HEK293 (cell line): ENCODE measurements around the gene HHAT.

Experiments used
- CTCF ChIA-PET: fragments of 350-600 bp; formaldehyde crosslinking; extraction: SDS; loops from one replicate; lab custom pipeline; 2021; ENCODE audit warnings: antibody characterized with exemption; lab: Yijun Ruan, JAX
- POLR2A ChIA-PET: fragments of 300-600 bp; formaldehyde crosslinking; extraction: SDS; loops from one replicate; lab custom pipeline; 2020; ENCODE audit warnings: antibody characterized with exemption, inconsistent platforms; lab: Yijun Ruan, JAX
- H3K27ac ChIP-seq: fragments of 200-500 bp; sonication (Bioruptor generic); 2 replicates; pipeline ENCODE4 v1.5.1; 2014; ENCODE audit warnings: low read depth, low read length, control low read depth, inconsistent platforms; ENCODE audit errors: extremely low read depth
- H3K36me3 ChIP-seq, 2 experiments: fragments of 200-500 bp in 1 of 2; sonication (Bioruptor generic) in 1 of 2; 1 replicate in 1 of 2; 2 replicates in 1 of 2; pipeline ENCODE4 v1.5.1; 2014 to 2017; ENCODE audit warnings: inconsistent platforms in 2 of 2, low read length in 2 of 2; ENCODE audit not compliant: control insufficient read depth in 2 of 2, insufficient read depth in 1 of 2
- H3K4me1 ChIP-seq: fragments of 200-500 bp; sonication (Bioruptor generic); 2 replicates; pipeline ENCODE4 v1.5.1; 2014; ENCODE audit warnings: mild to moderate bottlenecking, low read length, inconsistent platforms; ENCODE audit not compliant: control insufficient read depth, insufficient read depth
- H3K4me3 ChIP-seq: 2 replicates; pipeline ENCODE4 v1.5.1; 2011; ENCODE audit warnings: low read depth, mild to moderate bottlenecking, control low read depth, low read length, moderate library complexity
- H3K9me3 ChIP-seq: fragments of 200-500 bp; sonication (Bioruptor generic); 2 replicates; pipeline ENCODE4 v1.5.1; 2014; ENCODE audit warnings: low read depth, low read length, inconsistent platforms; ENCODE audit not compliant: control insufficient read depth, insufficient read depth
- IKZF3 ChIP-seq: fragments of 450-650 bp; IDR thresholded peaks from 2 replicates; pipeline ENCODE4 v1.5.0; 2018; ENCODE audit warnings: missing biosample characterization, mild to moderate bottlenecking, missing genetic modification characterization, moderate library complexity
- KLF1 ChIP-seq: fragments of 450-650 bp; formaldehyde crosslinking; IDR thresholded peaks from 2 replicates; pipeline ENCODE4 v1.5.1; 2016; ENCODE audit warnings: missing biosample characterization, missing genetic modification characterization
- ZFP69B ChIP-seq: fragments of 450-650 bp; formaldehyde crosslinking; IDR thresholded peaks from 2 replicates; pipeline ENCODE4 v1.5.1; 2016; ENCODE audit warnings: missing biosample characterization, missing genetic modification characterization
- ZNF148 ChIP-seq: fragments of 450-650 bp; formaldehyde crosslinking; IDR thresholded peaks from 2 replicates; pipeline ENCODE4 v1.5.0; 2017; ENCODE audit warnings: missing biosample characterization, missing genetic modification characterization, borderline replicate concordance
- ZNF2 ChIP-seq: fragments of 450-650 bp; formaldehyde crosslinking; IDR thresholded peaks from 2 replicates; pipeline ENCODE4 v1.5.1; 2016; ENCODE audit warnings: missing biosample characterization, missing genetic modification characterization
- ZNF266 ChIP-seq: fragments of 450-650 bp; formaldehyde crosslinking; IDR thresholded peaks from 2 replicates; pipeline ENCODE4 v1.5.1; 2016; ENCODE audit warnings: missing biosample characterization, missing genetic modification characterization, low read depth
- ZNF335 ChIP-seq: fragments of 450-650 bp; formaldehyde crosslinking; conservative IDR thresholded peaks from 2 replicates; pipeline ENCODE4 v1.5.1; 2016; ENCODE audit warnings: missing biosample characterization, missing genetic modification characterization
- ZNF362 ChIP-seq: fragments of 450-650 bp; formaldehyde crosslinking; IDR thresholded peaks from 2 replicates; pipeline ENCODE4 v1.5.1; 2016; ENCODE audit warnings: missing biosample characterization, missing genetic modification characterization
- ZNF513 ChIP-seq: fragments of 450-650 bp; IDR thresholded peaks from 2 replicates; pipeline ENCODE4 v1.5.1; 2018; ENCODE audit warnings: missing biosample characterization, missing genetic modification characterization
- ZNF521 ChIP-seq: fragments of 450-650 bp; formaldehyde crosslinking; IDR thresholded peaks from 2 replicates; pipeline ENCODE4 v1.5.1; 2017; ENCODE audit warnings: missing biosample characterization, mild to moderate bottlenecking, missing genetic modification characterization
- ZNF623 ChIP-seq: fragments of 450-650 bp; formaldehyde crosslinking; IDR thresholded peaks from 2 replicates; pipeline ENCODE4 v1.5.1; 2016; ENCODE audit warnings: missing biosample characterization, missing genetic modification characterization
- ZNF626 ChIP-seq: fragments of 450-650 bp; sonication (Bioruptor Pico); formaldehyde crosslinking; IDR thresholded peaks from 2 replicates; pipeline ENCODE4 v1.5.1; 2018; ENCODE audit warnings: missing biosample characterization, missing genetic modification characterization, inconsistent platforms
- ZNF660 ChIP-seq: fragments of 450-650 bp; IDR thresholded peaks from 2 replicates; pipeline ENCODE4 v1.5.1; 2018; ENCODE audit warnings: missing biosample characterization, mild to moderate bottlenecking, missing genetic modification characterization
- ZNF677 ChIP-seq: fragments of 450-650 bp; IDR thresholded peaks from 2 replicates; pipeline ENCODE4 v1.5.0; 2018; ENCODE audit warnings: missing biosample characterization, mild to moderate bottlenecking, missing genetic modification characterization, moderate library complexity
- ZNF76 ChIP-seq: fragments of 450-650 bp; formaldehyde crosslinking; IDR thresholded peaks from 2 replicates; pipeline ENCODE4; 2016; ENCODE audit warnings: low read depth, missing biosample characterization, missing genetic modification characterization, borderline replicate concordance
- ZNF768 ChIP-seq: fragments of 450-650 bp; formaldehyde crosslinking; IDR thresholded peaks from 2 replicates; pipeline ENCODE4 v1.5.1; 2018; ENCODE audit warnings: missing biosample characterization, mild to moderate bottlenecking, missing genetic modification characterization
- ZNF837 ChIP-seq: fragments of 450-650 bp; formaldehyde crosslinking; IDR thresholded peaks from 2 replicates; pipeline ENCODE4 v1.5.1; 2016; ENCODE audit warnings: missing biosample characterization, missing genetic modification characterization
- ZSCAN5A ChIP-seq: fragments of 450-650 bp; formaldehyde crosslinking; IDR thresholded peaks from 2 replicates; pipeline ENCODE4 v1.5.1; 2016; ENCODE audit warnings: missing biosample characterization, missing genetic modification characterization
- ZXDB ChIP-seq: fragments of 450-650 bp; formaldehyde crosslinking; IDR thresholded peaks from 2 replicates; pipeline ENCODE4 v1.5.1; 2016; ENCODE audit warnings: missing biosample characterization, missing genetic modification characterization

HHAT gene

GRCh38 chr1:210400043-210400840 is 71.5 kb downstream of the HHAT start (continued):
- TF ChIP-seq ZNF623 (no peak), ZNF2 (peak; percentile 28; the same call in 1 of the 2 replicates), ZNF266 (tag by site-specific recombination) (no peak), ZNF148 (tag by site-specific recombination) (no peak), ZNF513 (tag by site-specific recombination) (peak; percentile 50; the same call in 1 of the 2 replicates), ZNF521 (no peak), ZNF660 (tag by site-specific recombination) (no peak), ZNF626 (tag by site-specific recombination) (no peak), ZXDB (peak; percentile 80), ZFP69B (tag by site-specific recombination) (peak; percentile 96), ZNF76 (tag by site-specific recombination) (no peak), KLF1 (no peak), ZNF768 (tag by site-specific recombination) (no peak), IKZF3 (tag by site-specific recombination) (0 out of 2 replicates have a peak, but pooled peaks have one; percentile 16), ZSCAN5A (tag by site-specific recombination) (no peak), ZNF335 (tag by site-specific recombination) (peak; percentile 61; the same call in 1 of the 2 replicates), ZNF677 (tag by site-specific recombination) (no peak)

GRCh38 chr1:210402560-210402959 is 73.9 kb downstream of the HHAT start:
- peaks cover 7% of the 10 kb centered on the region for H3K4me1 ChIP-seq
- ChIA-PET CTCF (interaction anchor here (0.5 to 6.5 kb wide), 13 partner anchors 26 to 733 kb away, joined by 3 to 94 read pairs (median 5); partner anchors contain the start of gene KCNH1), POLR2A (no interaction called here)
- peaks cover 0 to 4% of the 10 kb centered on the region in 2 experiments; a peak in 1 of 3 replicates for H3K36me3 ChIP-seq
- TF ChIP-seq ZNF837 (tag by site-specific recombination) (no peak), ZNF362 (tag by site-specific recombination) (no peak)
- no peaks in the 10 kb centered on the region for H3K9me3 ChIP-seq
- no peak overlapping the region for H3K4me3 ChIP-seq
- H3K27ac ChIP-seq, result no peak overlapping the region
